GM04503 (cell line): ENCODE results near the gene POU3F2.

Experiments
- DNase-seq: peaks from one replicate; pipeline ENCODE4 v3.0.0-alpha.2; 2012; ENCODE audit warnings: low read depth

The POU3F2 gene

GRCh38 chr6:98834060-98835031, at the start of gene POU3F2:
POU3F2 (plus strand) TSS chr6:98834574; CDS start chr6:98834874, 300 bp downstream.
- no peak for DNase-seq

GRCh38 chr6:98787435-98787834, 46.9 kb upstream of the POU3F2 start:
- DNase-seq, result no peak

DNA sequence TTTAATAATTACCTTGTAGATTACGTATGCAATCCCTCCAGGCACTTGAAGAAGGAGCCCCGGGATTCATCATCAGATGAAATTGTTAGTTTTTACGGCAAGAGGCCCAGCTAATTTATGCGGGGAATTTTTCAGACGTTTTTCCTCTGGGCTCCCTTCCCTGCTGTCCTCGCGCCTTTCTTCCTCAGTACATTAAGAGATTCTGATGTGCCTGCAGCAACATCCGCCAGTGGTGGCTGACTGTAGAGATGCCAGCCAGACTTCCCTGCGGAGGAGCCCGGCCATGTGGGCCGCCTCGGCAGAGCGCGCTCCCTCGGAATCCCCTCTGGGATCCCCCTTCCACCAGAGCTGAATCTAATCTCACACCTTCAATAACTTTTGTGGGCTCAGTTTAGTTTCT, 46.4 kb upstream of the POU3F2 start:
- DNase-seq, result no peak

DNA sequence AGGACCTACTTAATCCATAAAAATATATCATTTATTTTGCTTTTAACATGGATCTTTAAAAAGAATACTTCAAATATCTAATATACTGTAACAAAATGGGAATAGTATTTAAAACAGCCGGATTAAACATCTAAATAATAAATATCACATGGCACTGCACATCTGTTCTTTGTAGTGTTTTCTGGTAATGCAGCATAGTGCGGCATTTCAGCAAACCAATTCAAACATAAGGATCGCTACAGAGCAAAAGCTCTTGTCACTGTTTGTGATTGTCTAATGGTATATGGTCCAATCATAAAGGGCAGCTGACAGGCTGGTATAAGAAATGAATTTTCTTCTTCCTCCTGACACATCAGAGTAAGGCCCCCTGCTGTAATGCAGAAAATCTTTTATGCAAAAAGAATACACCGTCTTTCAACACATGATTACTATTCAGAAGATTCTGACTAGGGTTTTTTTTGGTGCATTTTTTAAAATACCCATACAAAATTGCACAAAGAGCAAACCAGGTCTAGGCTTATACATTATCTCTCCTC, 40.0 kb upstream of the POU3F2 start:
- DNase-seq, result no peak

DNA sequence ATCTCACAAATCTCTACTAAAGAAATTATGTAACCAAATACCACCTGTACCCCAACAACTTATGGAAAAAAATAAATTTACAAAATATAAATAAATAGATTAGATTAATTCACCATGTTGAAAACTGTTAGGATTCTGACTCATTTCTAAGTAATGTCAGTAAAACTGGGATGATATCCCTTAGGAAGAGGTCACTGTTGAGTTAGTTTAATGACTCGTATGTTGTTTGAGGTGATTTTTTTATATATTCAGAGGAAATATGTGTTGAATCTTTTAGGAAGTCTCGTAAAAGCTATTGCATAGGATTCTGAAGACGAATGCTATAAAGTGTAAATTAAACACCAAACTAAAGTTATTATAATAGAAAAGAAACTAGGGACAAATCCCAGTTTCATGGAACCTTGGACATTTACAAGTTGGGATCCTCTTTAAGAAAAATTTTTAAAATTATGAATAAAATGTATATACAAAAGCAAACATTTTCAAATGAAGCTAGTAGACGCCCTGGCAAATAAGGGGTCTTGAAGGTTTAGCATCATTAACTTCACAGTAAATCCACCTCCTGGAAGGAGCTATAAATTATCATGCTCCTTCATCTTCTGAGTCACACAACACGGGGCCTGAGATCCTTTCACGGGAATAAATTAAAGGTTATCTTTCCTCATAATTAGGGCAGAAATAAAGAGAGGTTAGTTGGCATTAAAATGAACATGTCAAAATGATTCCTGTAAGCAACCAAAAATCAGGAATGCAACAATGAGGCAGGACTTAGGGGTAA, 37.0 kb upstream of the POU3F2 start:
- DNase-seq, result no peak

GRCh38 chr6:98800866-98801265, 33.5 kb upstream of the POU3F2 start:
- DNase-seq, result no peak

GRCh38 chr6:98808541-98809210, 25.7 kb upstream of the POU3F2 start:
- DNase-seq, result no peak

GRCh38 chr6:98812220-98812619, 22.2 kb upstream of the POU3F2 start:
- no peak for DNase-seq

- DNase-seq, result no peak
Measured at GRCh38 chr6:98816799-98817198, 17.6 kb upstream of the POU3F2 start.

GRCh38 chr6:98821756-98822405, 12.5 kb upstream of the POU3F2 start:
- DNase-seq, result no peak

DNA sequence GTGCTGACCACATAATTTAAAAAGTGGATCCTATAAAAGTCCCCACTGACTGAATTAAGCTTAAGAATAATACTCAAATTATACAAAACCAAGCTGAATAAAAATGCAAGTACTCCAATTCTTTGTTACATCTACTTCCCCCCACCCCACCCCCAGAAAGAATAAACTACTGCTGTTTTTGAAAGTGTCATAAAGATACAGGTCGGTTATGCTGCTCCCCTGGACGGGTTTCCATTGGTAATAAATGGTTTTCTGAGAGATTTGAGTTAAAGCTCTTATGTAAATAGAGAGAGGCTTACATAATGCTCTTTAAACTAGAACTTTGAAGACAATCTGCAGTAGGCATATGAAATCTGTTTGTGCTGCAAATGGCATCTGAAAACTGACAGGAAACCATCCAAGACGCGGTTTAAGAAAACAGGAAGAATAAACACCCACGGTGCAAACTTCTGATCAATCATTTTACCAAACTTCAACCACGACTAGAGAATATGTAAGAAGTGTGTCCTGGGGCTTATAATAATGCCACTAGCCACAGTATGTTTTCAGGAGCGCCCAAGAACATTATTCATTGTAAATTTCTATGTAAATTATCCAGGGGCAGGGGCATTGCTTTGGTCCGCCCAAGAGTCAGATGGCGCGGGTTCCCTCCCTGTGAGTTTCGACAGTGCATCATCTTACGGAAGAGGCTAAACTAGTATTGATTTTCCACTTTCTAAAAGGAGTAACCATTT, 10.8 kb upstream of the POU3F2 start:
- no peak for DNase-seq

- no peak for DNase-seq
Measured at GRCh38 chr6:98824162-98824901, 10.0 kb upstream of the POU3F2 start.

GRCh38 chr6:98824902-98825599, 9.3 kb upstream of the POU3F2 start:
- no peak for DNase-seq

- no peak for DNase-seq
Measured at GRCh38 chr6:98825600-98826230, 8.7 kb upstream of the POU3F2 start.

- no peak for DNase-seq
Measured at GRCh38 chr6:98827295-98828159, 6.8 kb upstream of the POU3F2 start.

DNA sequence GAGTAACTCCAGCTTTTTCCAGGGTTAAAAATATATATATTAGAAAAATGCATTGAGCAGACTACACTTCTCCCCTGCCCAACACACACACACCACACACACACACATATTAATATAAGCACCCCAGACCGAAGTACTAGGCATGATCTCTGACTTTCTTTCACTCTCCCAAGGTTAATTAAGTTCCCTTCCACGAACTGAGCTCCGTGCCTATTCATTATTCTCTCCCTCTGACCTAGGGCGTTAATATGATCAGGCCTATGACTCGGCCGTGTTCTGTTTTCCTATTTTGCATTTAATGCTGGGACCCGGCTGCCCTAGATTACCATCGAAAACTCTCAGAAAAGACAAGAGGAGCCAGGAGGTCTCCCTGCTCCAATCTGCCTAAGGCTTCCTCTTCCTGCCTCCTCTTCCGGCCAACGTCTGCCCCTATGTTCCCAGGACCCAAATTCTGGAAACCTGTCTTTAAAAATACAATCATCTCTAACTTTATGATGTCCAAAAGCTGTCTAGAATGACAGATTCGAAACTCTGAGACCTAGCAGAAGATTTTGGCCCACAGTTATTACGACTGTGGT, 6.1 kb upstream of the POU3F2 start:
- DNase-seq, result no peak

DNA sequence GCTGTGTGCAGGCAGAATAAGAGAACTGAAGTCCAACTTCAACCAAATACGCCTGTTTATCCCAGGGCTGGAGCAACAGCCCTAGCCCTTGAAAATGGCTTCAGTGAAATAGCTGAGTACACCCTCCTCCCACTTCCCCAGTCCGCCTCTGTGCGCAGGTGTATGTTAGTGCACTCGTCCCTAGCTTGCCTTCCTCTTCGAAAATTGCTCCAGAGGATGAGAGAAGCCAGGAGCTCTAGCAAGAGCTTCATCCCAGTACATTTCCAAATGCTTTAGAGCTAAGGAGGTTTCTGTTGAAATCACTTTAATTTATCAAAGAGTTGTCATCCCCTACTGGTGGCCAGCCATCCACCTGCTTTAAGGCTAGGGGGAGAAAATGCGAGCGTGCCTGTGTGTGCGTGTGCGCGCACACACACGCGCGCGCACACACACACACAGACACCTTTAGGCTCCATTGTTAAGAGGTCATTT, 5.4 kb upstream of the POU3F2 start:
- DNase-seq, result no peak

- no peak for DNase-seq
Measured at GRCh38 chr6:98830146-98830545, 4.2 kb upstream of the POU3F2 start.
